ENCODE data around the gene BAG5.

- TF ChIP-seq GATA3 (IDR thresholded peaks at IDR 0.05; ENCODE audit: low read depth, low read length), result no peak
- no peak for TF ChIP-seq GATA2 (IDR thresholded peaks at IDR 0.05; ENCODE audit: low read depth, low read length)
Measured at GRCh38 chr14:103512701-103513611, 49.5 kb downstream of the BAG5 start.

All from SH-SY5Y (cell line).